Measurements from ENCODE around the gene GPR3. TPM values are rescaled to one million over a fixed set of nuclear protein-coding genes. Genes with fewer than 3 reads are reported as not detected.

The GPR3 gene
- total and polyA plus RNA-seq, 2 of the 13 experiments (the other 11 are each of a cell fraction or from before 2014, with no cell fraction given), result 1.00 to 2.6 TPM

DNA sequence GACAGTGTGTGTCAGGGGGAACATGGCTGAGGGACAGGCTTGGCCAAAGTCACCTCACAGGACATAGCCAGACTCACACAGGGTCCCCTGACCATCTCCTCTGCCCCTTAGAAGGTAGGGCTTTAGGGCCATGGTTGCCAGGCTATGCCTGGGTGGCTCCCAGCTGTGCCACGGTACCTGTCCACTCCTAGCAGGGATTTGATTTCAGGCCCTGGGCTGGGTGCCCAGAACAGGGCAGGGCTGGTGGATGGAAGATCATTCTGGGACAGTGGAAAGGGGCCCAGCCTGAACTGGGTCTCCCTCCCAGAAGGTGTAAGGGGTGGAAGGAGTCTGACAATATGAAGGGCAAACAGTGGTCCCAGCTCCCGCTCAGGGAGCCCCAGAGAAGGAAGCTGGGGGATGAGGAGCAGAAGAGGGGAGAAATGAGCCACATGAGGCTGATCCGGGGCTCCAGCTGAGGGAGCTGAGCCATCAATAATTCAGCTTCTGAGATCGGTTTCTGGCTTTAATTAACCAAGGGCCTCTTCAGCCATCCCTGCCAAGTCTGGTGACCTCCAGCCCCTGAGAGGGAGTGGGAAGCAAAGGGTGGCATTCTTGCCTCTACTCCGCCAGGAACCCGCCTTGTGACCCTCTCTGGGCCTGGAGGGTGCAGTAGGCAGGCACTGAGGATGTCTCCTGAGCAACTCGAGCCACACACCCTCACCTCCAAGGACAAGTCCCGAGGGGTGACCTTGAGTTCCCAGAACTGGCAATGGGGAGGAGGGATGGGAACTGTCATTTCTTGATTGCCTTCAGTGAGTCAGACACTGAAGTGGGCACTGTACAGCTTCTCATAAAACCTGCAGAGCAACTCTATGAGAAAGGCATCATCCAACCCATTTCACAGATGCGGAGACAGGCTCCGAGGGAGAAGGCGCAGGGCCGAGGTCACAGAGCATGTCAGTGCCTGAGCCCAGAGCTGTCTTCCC, 11.4 kb upstream of the GPR3 start:
- Histone ChIP-seq H3K4me2 (ENCODE audit: low read depth, low read length) (no peak overlapping the region), H3K4me1 (ENCODE audit: insufficient read depth, low read length) (no peaks in the 10 kb centered on the region), H3K27me3 (ENCODE audit: control insufficient read depth in 1 of 2, insufficient read depth in 2 of 2, low read length in 2 of 2) (peaks cover 9 to 45% of the 10 kb centered on the region in 2 experiments), H3K4me3 (replicated peaks in 1 of 3; ENCODE audit: insufficient read depth in 1 of 3, low read depth in 2 of 3, low read length in 3 of 3) (no peak overlapping the region), H3K36me3 (replicated peaks in 1 of 2; ENCODE audit: control insufficient read depth in 1 of 2, insufficient read depth in 2 of 2, low read length in 2 of 2) (no peaks in the 10 kb centered on the region), H3K27ac (ENCODE audit: extremely low read length, insufficient read depth, low read length) (no peak overlapping the region), H4K20me1 (ENCODE audit: insufficient read depth, low read length) (no peaks in the 10 kb centered on the region), H3K79me2 (ENCODE audit: insufficient read depth, low read length) (no peaks in the 10 kb centered on the region), H3K9ac (ENCODE audit: insufficient read depth, low read depth, low read length) (no peak overlapping the region), H3K9me3 (ENCODE audit: low read length) (no peaks in the 10 kb centered on the region), H2AFZ (ENCODE audit: low read length) (no peak overlapping the region)
- in situ Hi-C loops (cut with HindIII; ENCODE audit: extremely low pct_ligation_motif_present, low pct_unique_long_range_greater_than_20kb), result no loop called here
- POLR2A ChIA-PET, result interaction anchor here (0.6 kb wide), 1 partner anchor 15 kb away, joined by 3 read pairs; no protein-coding TSS in a partner anchor
- BruUV-seq (replicated peaks), result no TSS peak
- no peak for TF ChIP-seq MIXL1 (CRISPR knock-in tag; IDR thresholded peaks at IDR 0.05)
- TF ChIP-seq FOXO1 (CRISPR knock-in tag; IDR thresholded peaks at IDR 0.05), result no peak
- no peak for TF ChIP-seq MED13 (CRISPR knock-in tag; IDR thresholded peaks at IDR 0.05)
- TF ChIP-seq ZFP91 (CRISPR knock-in tag; IDR thresholded peaks at IDR 0.05; ENCODE audit: borderline replicate concordance), result no peak
- TF ChIP-seq NR2C2 (CRISPR knock-in tag; IDR thresholded peaks at IDR 0.05; ENCODE audit: borderline replicate concordance), result no peak
- no peak for TF ChIP-seq ZNF720 (CRISPR knock-in tag; IDR thresholded peaks at IDR 0.05)
- no peak for TF ChIP-seq POGK (CRISPR knock-in tag; conservative IDR thresholded peaks at IDR 0.05)
- TF ChIP-seq ZNF589 (CRISPR knock-in tag; conservative IDR thresholded peaks at IDR 0.05), result no peak
- TF ChIP-seq ZMYM4 (CRISPR knock-in tag; IDR thresholded peaks at IDR 0.05), result no peak
- no peak for TF ChIP-seq GABPB1 (CRISPR knock-in tag; IDR thresholded peaks at IDR 0.05)
- TF ChIP-seq MYC (CRISPR knock-in tag; IDR thresholded peaks at IDR 0.05; ENCODE audit: borderline replicate concordance), result no peak
- TF ChIP-seq, protein P1, sequence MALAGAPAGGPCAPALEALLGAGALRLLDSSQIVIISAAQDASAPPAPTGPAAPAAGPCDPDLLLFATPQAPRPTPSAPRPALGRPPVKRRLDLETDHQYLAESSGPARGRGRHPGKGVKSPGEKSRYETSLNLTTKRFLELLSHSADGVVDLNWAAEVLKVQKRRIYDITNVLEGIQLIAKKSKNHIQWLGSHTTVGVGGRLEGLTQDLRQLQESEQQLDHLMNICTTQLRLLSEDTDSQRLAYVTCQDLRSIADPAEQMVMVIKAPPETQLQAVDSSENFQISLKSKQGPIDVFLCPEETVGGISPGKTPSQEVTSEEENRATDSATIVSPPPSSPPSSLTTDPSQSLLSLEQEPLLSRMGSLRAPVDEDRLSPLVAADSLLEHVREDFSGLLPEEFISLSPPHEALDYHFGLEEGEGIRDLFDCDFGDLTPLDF (CRISPR knock-in tag; IDR thresholded peaks at IDR 0.05), result no peak
- no peak for TF ChIP-seq GLI4 (CRISPR knock-in tag; IDR thresholded peaks at IDR 0.05; ENCODE audit: borderline replicate concordance)
- FAIRE-seq, result no peak
- intact Hi-C loops (cut with micrococcal nuclease; ENCODE audit: unreplicated experiment), result no loop called here
- DNase-seq (ENCODE audit: low spot score), result no peak
- WGBS (ENCODE audit: low lambda C conversion rate), result 22% methylated on average over 9 of the region's 12 CpGs
- no peak for ATAC-seq
- CTCF ChIA-PET (ENCODE audit: low intra/inter-chr PET ratio, low total read pairs), result no interaction called here
